ENCODE results near the gene KCNQ5.
A peak's percentile ranks its signal among the peaks of the same experiment; 100 is the strongest.

Gene KCNQ5

DNA sequence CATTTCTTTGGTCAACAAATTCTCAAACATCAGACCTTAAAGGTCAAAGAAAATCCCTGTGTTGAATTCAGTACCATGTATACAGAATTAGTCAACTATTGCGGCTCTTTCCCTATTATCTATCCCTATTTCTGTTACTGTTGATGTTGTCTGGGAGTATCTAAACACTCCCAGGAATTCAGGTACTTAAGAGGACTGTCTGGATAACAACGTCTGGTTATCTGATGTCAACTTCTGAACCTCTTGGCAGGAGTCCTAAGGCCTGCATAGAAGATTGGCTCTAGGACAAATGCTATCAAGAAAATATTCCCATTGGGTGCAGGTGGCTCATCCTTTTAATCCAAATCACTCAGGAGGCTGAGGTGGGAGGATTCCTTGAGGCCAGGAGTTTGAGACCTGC is 347.8 kb downstream of the KCNQ5 start:
- TF ChIP-seq, protein P1, sequence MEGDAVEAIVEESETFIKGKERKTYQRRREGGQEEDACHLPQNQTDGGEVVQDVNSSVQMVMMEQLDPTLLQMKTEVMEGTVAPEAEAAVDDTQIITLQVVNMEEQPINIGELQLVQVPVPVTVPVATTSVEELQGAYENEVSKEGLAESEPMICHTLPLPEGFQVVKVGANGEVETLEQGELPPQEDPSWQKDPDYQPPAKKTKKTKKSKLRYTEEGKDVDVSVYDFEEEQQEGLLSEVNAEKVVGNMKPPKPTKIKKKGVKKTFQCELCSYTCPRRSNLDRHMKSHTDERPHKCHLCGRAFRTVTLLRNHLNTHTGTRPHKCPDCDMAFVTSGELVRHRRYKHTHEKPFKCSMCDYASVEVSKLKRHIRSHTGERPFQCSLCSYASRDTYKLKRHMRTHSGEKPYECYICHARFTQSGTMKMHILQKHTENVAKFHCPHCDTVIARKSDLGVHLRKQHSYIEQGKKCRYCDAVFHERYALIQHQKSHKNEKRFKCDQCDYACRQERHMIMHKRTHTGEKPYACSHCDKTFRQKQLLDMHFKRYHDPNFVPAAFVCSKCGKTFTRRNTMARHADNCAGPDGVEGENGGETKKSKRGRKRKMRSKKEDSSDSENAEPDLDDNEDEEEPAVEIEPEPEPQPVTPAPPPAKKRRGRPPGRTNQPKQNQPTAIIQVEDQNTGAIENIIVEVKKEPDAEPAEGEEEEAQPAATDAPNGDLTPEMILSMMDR (conservative IDR thresholded peaks at IDR 0.05; ENCODE audit: low read depth, low read length): no peak
- Histone ChIP-seq H2AFZ (ENCODE audit: low read depth) (no peak overlapping the region), H3K27ac (no peak overlapping the region), H3K79me2 (ENCODE audit: insufficient read depth, low read depth) (no peaks in the 10 kb centered on the region), H3K9ac (no peak overlapping the region), H3K4me1 (ENCODE audit: low read depth, poor library complexity, severe bottlenecking) (peaks cover 12% of the 10 kb centered on the region), H3K4me3 (IDR thresholded peaks at IDR 0.05; ENCODE audit: insufficient read depth, low read depth, low read length) (no peak overlapping the region), H3K36me3 (ENCODE audit: insufficient read depth) (no peaks in the 10 kb centered on the region), H3K27me3 (ENCODE audit: insufficient read depth, low read depth) (no peaks in the 10 kb centered on the region), H3K4me2 (no peak overlapping the region), H4K20me1 (ENCODE audit: insufficient read depth) (no peaks in the 10 kb centered on the region)

- H3K79me2 ChIP-seq (ENCODE audit: insufficient read depth, low read depth): no peaks in the 10 kb centered on the region
- H3K36me3 ChIP-seq (ENCODE audit: insufficient read depth): no peaks in the 10 kb centered on the region
- no peak overlapping the region for H3K4me2 ChIP-seq
- TF ChIP-seq, protein P1 (conservative IDR thresholded peaks at IDR 0.05; ENCODE audit: low read depth, low read length): no peak
- no peak overlapping the region for H3K4me3 ChIP-seq (IDR thresholded peaks at IDR 0.05; ENCODE audit: insufficient read depth, low read depth, low read length)
- H2AFZ ChIP-seq (ENCODE audit: low read depth): no peak overlapping the region
- H3K9ac ChIP-seq: no peak overlapping the region
- no peaks in the 10 kb centered on the region for H4K20me1 ChIP-seq (ENCODE audit: insufficient read depth)
- peaks cover 39% of the 10 kb centered on the region for H3K4me1 ChIP-seq (ENCODE audit: low read depth, poor library complexity, severe bottlenecking)
- no peaks in the 10 kb centered on the region for H3K27me3 ChIP-seq (ENCODE audit: insufficient read depth, low read depth)
- H3K27ac ChIP-seq: no peak overlapping the region
Observed at GRCh38 chr6:72972579-72972978, 350.7 kb downstream of the KCNQ5 start.

DNA sequence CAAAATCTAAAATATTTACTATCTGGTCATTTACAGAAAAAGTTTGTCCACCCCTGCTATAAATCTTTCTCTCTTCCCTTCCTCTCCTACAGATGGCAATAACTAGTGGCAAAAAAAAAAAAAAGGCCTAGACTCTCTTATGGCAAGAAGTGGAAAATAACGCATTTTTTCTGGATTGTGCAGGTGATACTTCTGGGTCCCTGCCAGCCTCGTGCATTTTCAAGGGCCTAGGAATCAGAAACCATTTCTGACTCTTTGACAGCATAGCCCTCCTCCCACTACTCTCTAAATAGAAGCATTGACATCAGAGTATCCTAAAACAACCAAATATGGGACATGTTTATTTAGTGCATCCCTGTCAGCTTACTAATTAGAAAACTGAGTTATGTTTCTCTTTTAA is 352.4 kb downstream of the KCNQ5 start:
- Histone ChIP-seq H4K20me1 (ENCODE audit: insufficient read depth) (no peaks in the 10 kb centered on the region), H3K36me3 (ENCODE audit: insufficient read depth) (no peaks in the 10 kb centered on the region), H3K4me3 (IDR thresholded peaks at IDR 0.05; ENCODE audit: insufficient read depth, low read depth, low read length) (no peak overlapping the region), H3K79me2 (ENCODE audit: insufficient read depth, low read depth) (no peaks in the 10 kb centered on the region), H3K9ac (no peak overlapping the region), H2AFZ (ENCODE audit: low read depth) (no peak overlapping the region), H3K4me1 (ENCODE audit: low read depth, poor library complexity, severe bottlenecking) (peaks cover 39% of the 10 kb centered on the region), H3K27me3 (ENCODE audit: insufficient read depth, low read depth) (no peaks in the 10 kb centered on the region), H3K27ac (no peak overlapping the region), H3K4me2 (0 out of 2 replicates have a peak overlapping the region, but pooled peaks have one; percentile 7)
- TF ChIP-seq, protein P1 (conservative IDR thresholded peaks at IDR 0.05; ENCODE audit: low read depth, low read length): no peak

GRCh38 chr6:72975352-72975752 is 353.5 kb downstream of the KCNQ5 start:
- Histone ChIP-seq H2AFZ (ENCODE audit: low read depth) (no peak overlapping the region), H3K79me2 (ENCODE audit: insufficient read depth, low read depth) (no peaks in the 10 kb centered on the region), H3K9ac (no peak overlapping the region), H3K27ac (0 out of 2 replicates have a peak overlapping the region, but pooled peaks have one; percentile 16), H3K36me3 (ENCODE audit: insufficient read depth) (no peaks in the 10 kb centered on the region), H3K27me3 (ENCODE audit: insufficient read depth, low read depth) (no peaks in the 10 kb centered on the region), H3K4me2 (no peak overlapping the region; the same call in 1 of the 2 replicates), H3K4me1 (ENCODE audit: low read depth, poor library complexity, severe bottlenecking) (peaks cover 39% of the 10 kb centered on the region), H3K4me3 (IDR thresholded peaks at IDR 0.05; ENCODE audit: insufficient read depth, low read depth, low read length) (no peak overlapping the region), H4K20me1 (ENCODE audit: insufficient read depth) (no peaks in the 10 kb centered on the region)
- TF ChIP-seq, protein P1 (conservative IDR thresholded peaks at IDR 0.05; ENCODE audit: low read depth, low read length): no peak
